DOHH2 (cell line): ENCODE results near the gene CCDC74B.

Source experiments
- H3F3A ChIP-seq: fragments of 200-600 bp; sonication (generic), shearing (Covaris generic); 2 replicates; pipeline ENCODE4 v1.6.0; 2016; ENCODE audit warnings: antibody characterized with exemption, mild to moderate bottlenecking; ENCODE audit not compliant: control insufficient read depth, insufficient read depth
- H3K27ac ChIP-seq: fragments of 200-600 bp; sonication (generic); 2 replicates; pipeline ENCODE4 v1.5.1; 2014; ENCODE audit warnings: low read depth, mild to moderate bottlenecking, low read length, moderate library complexity
- H3K27me3 ChIP-seq: fragments of 200-600 bp; sonication (generic); 2 replicates; pipeline ENCODE4 v1.6.1; 2014; ENCODE audit warnings: mild to moderate bottlenecking, low read length, mixed read lengths; ENCODE audit not compliant: control insufficient read depth
- H3K36me3 ChIP-seq: fragments of 200-600 bp; sonication (generic); 2 replicates; pipeline ENCODE4 v1.6.1; 2014; ENCODE audit warnings: mild to moderate bottlenecking, low read length, moderate library complexity, mixed read lengths; ENCODE audit not compliant: control insufficient read depth
- H3K4me1 ChIP-seq: fragments of 200-600 bp; sonication (generic); 2 replicates; pipeline ENCODE4 v1.6.1; 2014; ENCODE audit warnings: mild to moderate bottlenecking, low read length, mixed read lengths; ENCODE audit not compliant: control insufficient read depth
- H3K4me2 ChIP-seq: fragments of 200-600 bp; sonication (generic); 2 replicates; pipeline ENCODE4 v1.6.0; 2014; ENCODE audit warnings: mild to moderate bottlenecking, low read length, moderate library complexity
- H3K4me3 ChIP-seq: fragments of 200-600 bp; sonication (generic); 2 replicates; pipeline ENCODE4 v1.5.1; 2014; ENCODE audit warnings: mild to moderate bottlenecking, low read length, mixed read lengths
- H3K79me2 ChIP-seq: fragments of 200-600 bp; sonication (generic); 2 replicates; pipeline ENCODE4 v1.6.1; 2014; ENCODE audit warnings: mild to moderate bottlenecking, low read length, mixed read lengths; ENCODE audit not compliant: control insufficient read depth
- H3K9me2 ChIP-seq: fragments of 200-600 bp; sonication (generic); replicated peaks from 2 replicates; pipeline ENCODE4 v1.6.1; 2014; ENCODE audit warnings: mild to moderate bottlenecking, low read length, mixed read lengths; ENCODE audit not compliant: control insufficient read depth
- H3K9me3 ChIP-seq: fragments of 200-600 bp; sonication (generic); 2 replicates; pipeline ENCODE4 v1.6.1; 2014; ENCODE audit warnings: antibody characterized with exemption, low read length, mixed read lengths; ENCODE audit not compliant: control insufficient read depth, insufficient read depth
- H4K20me1 ChIP-seq: fragments of 200-600 bp; sonication (generic); 2 replicates; pipeline ENCODE4 v1.6.0; 2014; ENCODE audit warnings: low read depth, mild to moderate bottlenecking, antibody characterized with exemption, low read length, moderate library complexity; ENCODE audit not compliant: control insufficient read depth, insufficient read depth
- EZH2phosphoT487 ChIP-seq: fragments of 200-600 bp; sonication (generic); IDR thresholded peaks from 2 replicates; pipeline ENCODE4 v1.6.1; 2017; ENCODE audit warnings: borderline replicate concordance, mild to moderate bottlenecking, antibody characterized with exemption, low read length, moderate library complexity, mixed read lengths
- TF ChIP-seq, protein P1 (sequence below): fragments of 200-600 bp; sonication (generic); IDR thresholded peaks from one replicate; pipeline ENCODE4 v1.5.1; 2014; ENCODE audit warnings: antibody characterized with exemption, mild to moderate bottlenecking, low read depth, low read length; ENCODE audit not compliant: poor library complexity, severe bottlenecking

CCDC74B gene

DNA sequence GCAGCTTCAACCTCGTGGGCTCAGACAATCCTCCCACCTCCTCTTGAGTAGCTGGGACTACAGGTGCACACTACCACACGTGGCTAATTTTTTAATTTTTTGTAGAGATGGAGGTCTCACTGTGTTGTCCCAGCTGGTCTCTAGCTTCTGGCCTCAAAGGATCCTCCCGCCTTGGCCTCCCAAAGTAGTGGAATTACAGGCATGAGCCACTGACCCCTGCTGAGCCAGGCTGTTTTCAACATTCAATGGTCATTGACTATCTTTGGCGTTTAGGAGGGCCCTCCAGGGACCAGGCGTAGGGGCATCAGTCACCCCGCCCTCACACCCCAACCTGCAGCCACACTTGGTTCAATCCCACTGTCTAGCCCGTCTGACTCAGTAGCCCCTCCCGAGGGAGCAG lies 42.4 kb upstream of the CCDC74B start:
- Histone ChIP-seq H3K36me3 (peaks cover 27% of the 10 kb centered on the region), H3K9me2 (no peaks in the 10 kb centered on the region)
- TF ChIP-seq, protein P1, sequence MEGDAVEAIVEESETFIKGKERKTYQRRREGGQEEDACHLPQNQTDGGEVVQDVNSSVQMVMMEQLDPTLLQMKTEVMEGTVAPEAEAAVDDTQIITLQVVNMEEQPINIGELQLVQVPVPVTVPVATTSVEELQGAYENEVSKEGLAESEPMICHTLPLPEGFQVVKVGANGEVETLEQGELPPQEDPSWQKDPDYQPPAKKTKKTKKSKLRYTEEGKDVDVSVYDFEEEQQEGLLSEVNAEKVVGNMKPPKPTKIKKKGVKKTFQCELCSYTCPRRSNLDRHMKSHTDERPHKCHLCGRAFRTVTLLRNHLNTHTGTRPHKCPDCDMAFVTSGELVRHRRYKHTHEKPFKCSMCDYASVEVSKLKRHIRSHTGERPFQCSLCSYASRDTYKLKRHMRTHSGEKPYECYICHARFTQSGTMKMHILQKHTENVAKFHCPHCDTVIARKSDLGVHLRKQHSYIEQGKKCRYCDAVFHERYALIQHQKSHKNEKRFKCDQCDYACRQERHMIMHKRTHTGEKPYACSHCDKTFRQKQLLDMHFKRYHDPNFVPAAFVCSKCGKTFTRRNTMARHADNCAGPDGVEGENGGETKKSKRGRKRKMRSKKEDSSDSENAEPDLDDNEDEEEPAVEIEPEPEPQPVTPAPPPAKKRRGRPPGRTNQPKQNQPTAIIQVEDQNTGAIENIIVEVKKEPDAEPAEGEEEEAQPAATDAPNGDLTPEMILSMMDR: no peak
- TF ChIP-seq EZH2phosphoT487: no peak

DNA sequence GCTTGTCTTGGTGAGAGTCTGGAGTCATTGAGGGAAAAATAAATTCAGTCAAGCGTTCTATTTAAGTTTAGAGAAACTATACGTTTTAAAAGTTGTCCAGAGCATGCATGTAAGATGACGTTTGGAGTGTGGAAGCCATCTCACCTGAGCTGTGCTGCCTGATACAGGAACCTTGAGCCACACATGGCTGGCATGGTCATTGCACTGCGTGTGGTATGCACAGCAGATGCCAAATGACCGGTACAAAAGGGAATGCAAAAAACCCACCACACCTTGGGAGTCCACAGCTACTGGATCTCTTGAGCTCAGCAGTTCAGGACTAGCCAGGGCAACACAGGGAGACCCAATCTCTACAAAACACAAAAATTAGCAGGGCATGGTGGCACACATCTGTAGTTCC lies 41.5 kb upstream of the CCDC74B start:
- no peak overlapping the region for H3K4me2 ChIP-seq
- peaks cover 5% of the 10 kb centered on the region; the same call in 1 of the 2 replicates for H4K20me1 ChIP-seq
- H3K9me3 ChIP-seq: no peaks in the 10 kb centered on the region
- H3F3A ChIP-seq: no peaks in the 10 kb centered on the region
- H3K27me3 ChIP-seq: no peaks in the 10 kb centered on the region
- peaks cover 27% of the 10 kb centered on the region for H3K36me3 ChIP-seq
- H3K4me1 ChIP-seq: peaks cover 17% of the 10 kb centered on the region
- no peak overlapping the region for H3K4me3 ChIP-seq
- no peaks in the 10 kb centered on the region for H3K9me2 ChIP-seq
- TF ChIP-seq EZH2phosphoT487: no peak
- TF ChIP-seq, protein P1: no peak
- H3K79me2 ChIP-seq: peaks cover 44% of the 10 kb centered on the region
- H3K27ac ChIP-seq: no peak overlapping the region

More for the DNA sequence above, 42.4 kb upstream of the CCDC74B start:
- Histone ChIP-seq H4K20me1 (peaks cover 5% of the 10 kb centered on the region; the same call in 1 of the 2 replicates), H3K4me3 (no peak overlapping the region), H3K27me3 (no peaks in the 10 kb centered on the region), H3K4me1 (peaks cover 17% of the 10 kb centered on the region), H3K79me2 (peaks cover 39% of the 10 kb centered on the region), H3F3A (no peaks in the 10 kb centered on the region), H3K27ac (no peak overlapping the region), H3K9me3 (no peaks in the 10 kb centered on the region), H3K4me2 (no peak overlapping the region)

DNA sequence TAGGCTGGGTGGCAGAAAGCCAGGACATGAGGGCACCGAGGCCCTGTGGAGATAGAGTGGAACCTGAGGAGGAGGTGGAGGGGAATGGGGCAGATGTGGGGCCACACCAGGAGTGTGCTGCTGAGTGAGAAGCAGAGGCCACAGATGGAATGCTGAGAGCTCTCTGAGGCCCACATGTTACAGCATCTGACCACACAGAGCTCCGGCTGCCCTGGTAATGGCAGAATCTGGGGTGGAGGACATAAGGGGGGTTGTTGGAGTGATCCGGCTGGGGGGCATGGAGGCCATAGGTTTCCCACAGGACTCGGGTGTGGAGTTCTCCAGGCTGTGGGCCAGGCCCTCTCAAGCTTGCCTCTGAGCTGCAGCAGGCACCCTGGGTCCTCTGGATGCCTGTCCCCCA lies 41.0 kb upstream of the CCDC74B start:
- Histone ChIP-seq H3K79me2 (peaks cover 49% of the 10 kb centered on the region), H3K4me1 (peaks cover 17% of the 10 kb centered on the region), H3F3A (no peaks in the 10 kb centered on the region), H3K9me3 (no peaks in the 10 kb centered on the region), H3K4me2 (no peak overlapping the region), H4K20me1 (peaks cover 5% of the 10 kb centered on the region; the same call in 1 of the 2 replicates), H3K36me3 (peaks cover 31% of the 10 kb centered on the region), H3K27me3 (no peaks in the 10 kb centered on the region), H3K9me2 (no peaks in the 10 kb centered on the region), H3K27ac (no peak overlapping the region), H3K4me3 (no peak overlapping the region)
- TF ChIP-seq, protein P1: no peak
- TF ChIP-seq EZH2phosphoT487: no peak
